HG02571 (cell line): Measurements from ENCODE around the gene ACTR6.
"Not testable (repeated sequence)": the region's sequence is repeated elsewhere in the genome, so short reads cannot be mapped to it uniquely, and the experiment has no call there.

Experiments used
- ATAC-seq: cut with Tn5 transposase; IDR thresholded peaks from one replicate; pipeline ENCODE4 v1.9.1; 2021; ENCODE audit warnings: mild to moderate bottlenecking, moderate library complexity; ENCODE audit not compliant: unreplicated experiment

ACTR6 gene

DNA sequence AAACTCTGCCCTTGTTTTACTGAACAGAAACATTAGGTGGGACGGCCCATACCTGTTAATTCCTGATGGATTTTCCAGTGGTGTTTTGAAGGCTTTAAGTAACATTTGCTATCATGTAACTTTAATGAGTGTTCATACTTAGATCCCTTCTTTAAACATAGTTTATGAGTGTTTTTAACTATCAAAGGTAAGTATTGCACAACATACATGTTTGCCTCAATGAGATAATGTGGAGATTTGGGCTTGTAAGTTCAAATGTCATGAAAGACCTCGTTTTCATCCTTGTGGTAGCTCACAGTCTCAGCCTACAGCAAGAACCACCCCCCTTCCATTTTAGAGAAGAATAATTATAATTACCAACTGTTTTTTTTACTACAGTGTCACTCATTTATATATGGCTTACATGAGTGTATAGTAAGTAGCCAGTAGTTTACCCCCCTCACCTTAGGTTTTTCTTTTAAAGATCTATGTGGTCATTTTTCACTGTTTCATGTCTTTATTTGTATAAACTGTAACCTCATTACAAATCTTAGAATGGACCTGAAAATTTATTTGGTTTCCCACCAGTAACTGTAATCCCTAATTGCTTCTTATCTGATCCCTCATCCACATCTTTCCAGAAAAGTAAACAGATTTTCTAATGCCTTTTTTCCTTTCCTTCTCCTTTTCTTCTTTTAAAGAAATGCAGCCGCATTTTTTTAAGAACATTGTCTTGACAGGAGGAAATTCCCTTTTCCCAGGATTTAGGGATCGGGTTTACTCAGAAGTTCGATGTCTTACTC, 18.9 kb downstream of the ACTR6 start:
- no peak for ATAC-seq

DNA sequence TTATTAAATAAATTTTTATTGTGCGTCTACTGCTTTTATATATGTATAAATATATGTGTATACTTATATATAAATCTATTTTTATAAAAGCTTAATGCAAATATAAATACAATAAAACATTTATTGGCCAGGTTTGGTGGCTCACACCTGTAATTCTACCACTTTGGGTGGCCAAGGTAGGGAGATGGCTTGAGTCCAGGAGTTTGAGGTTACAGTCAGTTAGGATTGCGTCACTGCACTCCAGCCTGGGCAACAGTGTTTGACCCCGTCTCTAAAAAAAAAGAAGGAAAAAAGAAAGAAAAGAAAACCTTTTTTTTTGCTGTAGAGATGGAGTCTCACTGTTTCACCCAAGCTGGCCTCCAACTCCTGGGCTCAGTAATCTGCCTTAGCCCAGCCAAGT, 20.9 kb downstream of the ACTR6 start:
- ATAC-seq, result no peak

DNA sequence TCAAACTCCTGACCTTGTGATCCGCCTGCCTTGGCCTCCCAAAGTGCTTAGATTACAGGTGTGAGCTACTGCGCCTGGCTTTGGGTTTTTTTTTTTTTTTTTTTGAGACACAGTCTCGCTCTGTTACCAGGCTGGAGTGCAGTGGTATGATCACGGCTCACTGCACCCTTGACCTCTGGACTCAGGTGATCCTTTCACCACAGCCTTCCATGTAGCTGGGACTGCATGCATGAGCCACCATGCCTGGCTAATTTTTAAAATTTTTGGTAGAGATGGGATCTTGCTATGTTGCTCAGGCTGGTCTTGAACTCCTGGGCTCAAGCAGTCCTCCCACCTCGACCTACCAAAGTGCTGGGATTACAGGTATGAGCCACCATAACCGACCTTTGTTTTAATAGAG, 21.6 kb downstream of the ACTR6 start:
- not testable (repeated sequence) for ATAC-seq

DNA sequence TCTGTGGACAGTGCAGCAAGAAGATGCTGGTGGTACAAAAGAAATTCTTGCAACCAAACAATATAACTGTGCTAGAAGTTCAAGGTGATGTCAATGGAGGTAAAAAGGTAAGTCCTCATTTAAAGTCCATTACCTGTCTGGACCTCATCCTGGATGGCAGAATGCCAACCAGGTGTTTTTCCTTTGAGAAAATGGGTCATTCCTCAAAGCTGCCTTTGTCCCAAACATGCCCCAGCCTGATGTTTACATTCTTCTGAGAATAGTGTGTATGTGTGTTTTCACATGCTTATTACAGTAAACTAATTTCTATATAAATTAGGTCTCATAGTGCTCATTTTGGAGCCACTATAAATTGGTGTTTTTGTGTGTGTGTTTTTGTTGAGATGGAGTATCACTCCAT, 24.9 kb downstream of the ACTR6 start:
- ATAC-seq, result no peak

DNA sequence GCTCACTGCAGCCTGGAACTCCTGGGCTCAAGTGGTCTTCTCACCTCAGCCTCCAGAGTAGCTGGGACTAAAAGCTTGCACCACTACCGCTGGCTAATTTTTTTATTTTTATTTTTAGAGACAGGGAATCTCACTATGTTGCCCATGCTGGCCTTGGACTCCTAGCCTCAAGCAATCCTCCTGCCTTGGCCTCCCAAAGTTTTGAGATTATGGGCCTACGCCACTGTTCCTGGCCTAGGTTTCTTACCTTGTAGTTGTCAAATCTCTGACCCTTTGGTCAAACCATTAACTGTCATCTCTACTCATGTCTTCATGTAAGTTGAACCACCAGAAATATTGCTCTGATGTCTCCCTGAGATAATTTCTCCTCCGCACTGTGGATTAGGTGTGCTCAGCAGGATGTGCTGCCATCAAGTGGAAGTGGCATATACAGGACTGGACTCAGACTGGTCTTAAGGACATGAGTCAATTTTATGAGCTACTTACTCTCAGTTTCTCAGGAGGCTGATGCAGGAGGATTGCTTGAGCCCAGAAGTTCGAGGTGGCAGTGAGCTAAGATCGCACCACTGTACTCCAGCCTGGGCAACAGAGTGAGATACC, 28.5 kb downstream of the ACTR6 start:
- ATAC-seq, result no peak

DNA sequence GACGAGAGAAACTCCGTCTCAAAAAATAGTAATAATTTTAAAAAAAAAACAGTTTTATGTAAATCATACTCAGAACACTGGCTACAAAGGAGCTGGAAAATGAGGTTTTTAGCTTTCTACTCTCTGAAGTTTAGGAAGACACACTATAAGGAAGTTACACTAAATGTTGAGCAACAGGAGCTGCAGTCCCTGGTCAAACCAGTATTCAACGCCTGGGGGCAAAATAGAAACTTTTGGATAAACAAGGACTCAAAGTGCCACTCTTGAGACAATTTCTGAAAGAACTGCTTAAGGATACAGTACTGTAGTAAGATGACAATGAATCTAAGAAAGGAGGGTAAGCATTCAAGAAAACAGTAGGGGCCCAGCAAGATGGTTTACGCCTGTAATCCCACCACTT, 29.3 kb downstream of the ACTR6 start:
- ATAC-seq, result no peak

DNA sequence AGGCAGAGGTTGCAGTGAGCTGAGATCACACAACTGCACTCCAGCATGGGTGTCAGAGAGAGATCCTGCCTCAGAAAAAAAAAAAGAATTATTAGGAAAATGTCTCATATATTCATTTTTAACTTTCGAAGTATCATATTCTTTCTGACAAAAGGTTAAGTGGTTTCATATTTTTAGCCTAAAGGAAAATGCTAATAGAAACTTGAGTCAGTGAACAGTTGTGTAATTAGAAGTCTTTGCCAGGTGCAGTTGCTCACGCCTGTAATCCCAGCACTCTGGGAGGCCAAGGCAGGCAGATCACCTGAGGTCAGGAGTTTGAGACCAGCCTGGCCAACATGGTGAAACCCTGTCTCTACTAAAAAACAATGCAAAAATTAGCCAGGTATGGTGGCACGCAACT, 31.3 kb downstream of the ACTR6 start:
- ATAC-seq, result not testable (repeated sequence)

DNA sequence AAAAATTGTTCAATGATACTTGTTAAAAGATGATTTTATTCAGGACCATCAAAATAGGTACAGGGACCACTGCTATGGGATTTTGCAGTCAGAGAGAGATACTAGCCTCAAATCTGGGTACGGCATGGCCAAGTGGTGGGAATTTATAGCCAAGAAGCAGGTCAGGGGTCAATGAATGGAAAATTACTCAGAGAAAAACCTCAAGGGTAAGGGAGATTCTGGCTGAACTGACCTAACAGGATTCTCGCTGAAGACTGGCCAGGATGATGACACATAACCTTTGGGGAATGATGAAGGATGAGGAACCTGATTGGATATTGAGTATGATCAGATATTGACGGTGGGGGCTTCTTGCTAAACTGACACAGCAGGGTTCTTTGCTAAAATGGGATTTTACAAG, 33.6 kb downstream of the ACTR6 start:
- ATAC-seq, result no peak

DNA sequence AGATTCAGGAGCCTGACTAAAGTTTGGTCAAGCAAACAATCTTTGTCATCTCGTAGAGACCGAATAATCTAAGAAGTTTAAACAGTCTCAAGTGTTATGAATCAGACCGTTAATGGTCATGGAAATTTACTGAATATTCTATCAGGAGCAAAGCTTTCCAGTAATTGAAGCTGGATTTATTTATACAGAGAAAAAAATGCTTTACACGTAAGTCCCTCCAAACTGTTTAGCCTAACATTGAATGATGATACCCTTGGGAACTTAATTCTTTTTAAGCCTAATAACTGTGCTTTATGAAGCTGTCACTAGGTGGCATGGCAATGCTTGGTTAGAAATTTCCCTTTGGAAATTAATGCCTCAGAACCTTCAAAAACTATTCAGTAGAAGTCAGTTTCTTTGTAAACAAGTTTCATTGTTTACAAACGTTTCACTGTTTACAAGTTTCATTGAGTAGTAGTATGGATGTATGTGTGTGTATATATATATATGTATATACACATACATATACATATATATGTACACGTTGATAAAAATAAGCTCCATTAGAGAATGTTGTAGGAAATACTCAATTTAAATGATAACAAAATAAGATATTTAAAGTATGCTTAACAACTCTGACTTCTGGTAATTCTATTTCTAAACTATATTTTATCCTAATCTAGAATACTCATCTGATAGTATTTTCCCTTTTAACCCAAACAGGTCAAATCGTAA, 34.1 kb downstream of the ACTR6 start:
- no peak for ATAC-seq

DNA sequence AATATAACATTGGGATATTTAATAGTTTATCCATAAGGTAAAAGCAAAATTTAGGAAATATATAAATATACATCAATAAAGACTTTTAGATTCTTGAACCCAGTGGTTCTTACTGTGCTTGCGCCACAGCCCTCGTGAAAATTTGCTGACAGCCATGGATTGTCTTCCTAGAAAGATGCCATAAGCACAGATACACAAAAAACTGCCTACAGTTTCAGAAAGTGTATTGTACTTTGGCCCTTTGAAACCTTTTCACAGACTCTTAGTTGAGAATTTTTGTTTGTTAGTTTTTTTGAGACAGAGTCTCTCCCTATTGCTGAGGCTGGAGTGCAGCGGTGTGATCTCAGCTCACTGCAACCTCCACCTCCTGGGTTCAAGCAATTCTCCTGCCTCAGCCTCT, 38.2 kb downstream of the ACTR6 start:
- no peak for ATAC-seq

DNA sequence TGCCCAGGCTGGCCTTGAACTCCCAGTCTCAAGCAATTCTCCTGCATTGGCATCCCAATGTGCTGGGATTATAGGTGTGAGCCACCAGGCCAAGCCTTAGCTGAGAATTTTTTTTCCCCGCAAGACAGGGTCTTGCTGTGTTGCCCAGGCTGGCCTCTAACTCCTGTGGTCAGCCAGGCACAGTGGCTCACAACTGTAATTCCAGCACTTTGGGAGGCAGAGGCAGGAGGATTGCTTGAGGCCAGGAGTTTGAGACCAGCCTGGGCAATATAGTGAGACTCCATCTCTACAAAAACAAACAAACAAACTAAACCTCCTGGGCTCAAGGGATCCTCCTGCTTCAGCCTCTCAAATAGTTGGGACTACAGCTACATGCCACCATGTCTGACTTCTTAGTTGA, 39.0 kb downstream of the ACTR6 start:
- no peak for ATAC-seq

DNA sequence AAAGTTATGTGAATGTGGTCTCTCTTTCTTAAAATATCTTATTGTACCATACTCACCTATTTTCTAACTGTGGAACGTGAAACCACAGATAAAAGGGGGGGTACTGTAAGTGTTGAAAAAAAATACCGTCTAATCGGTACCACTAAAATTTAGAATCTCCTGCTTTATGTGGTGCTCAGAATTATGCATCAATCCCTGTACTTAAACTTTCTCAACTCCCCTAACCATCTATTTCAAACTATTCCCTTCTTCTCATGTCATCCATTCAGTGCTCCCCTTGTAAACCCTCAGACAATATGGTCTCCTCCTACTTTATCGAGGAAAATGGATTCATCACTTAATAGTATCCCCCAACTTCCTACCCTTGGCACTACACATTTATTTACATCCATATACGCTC, 42.5 kb downstream of the ACTR6 start:
- ATAC-seq, result no peak

DNA sequence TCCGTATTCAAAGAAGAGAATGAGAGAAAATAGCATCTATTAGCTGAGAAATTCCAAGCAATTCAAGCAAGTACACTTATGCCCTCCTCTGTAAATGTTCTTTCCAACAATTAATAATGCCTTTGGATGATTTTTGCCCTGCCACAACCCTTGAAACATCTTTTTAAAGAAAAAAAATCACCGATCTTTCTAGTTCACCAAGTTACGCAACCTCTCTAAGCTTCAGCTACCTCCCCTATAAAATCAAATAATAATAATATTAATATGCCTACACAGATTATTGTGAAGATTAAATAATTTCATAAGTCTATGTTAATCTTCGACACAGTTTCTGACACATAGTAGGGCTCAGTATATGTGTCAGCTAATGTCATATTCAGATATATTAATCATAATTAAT, 47.1 kb downstream of the ACTR6 start:
- ATAC-seq, result no peak

DNA sequence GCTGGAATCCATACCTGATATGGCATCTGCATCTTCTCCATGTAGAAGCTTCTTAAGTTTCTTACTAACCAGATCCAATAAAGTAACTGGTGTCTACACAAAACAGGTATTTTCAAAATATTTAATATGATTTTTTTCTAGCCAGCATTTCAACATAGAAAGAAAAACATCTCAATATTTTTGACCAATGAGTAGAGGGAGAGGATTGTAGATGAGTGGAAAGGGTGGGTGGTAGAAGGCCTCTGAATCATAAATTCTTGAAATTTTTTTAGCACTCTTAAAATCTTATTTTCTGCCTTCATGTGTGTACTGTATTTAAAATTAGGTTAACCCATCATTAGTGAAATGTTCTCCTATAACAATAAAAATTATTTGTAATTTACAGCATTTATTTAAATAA, 48.3 kb downstream of the ACTR6 start:
- ATAC-seq, result no peak

DNA sequence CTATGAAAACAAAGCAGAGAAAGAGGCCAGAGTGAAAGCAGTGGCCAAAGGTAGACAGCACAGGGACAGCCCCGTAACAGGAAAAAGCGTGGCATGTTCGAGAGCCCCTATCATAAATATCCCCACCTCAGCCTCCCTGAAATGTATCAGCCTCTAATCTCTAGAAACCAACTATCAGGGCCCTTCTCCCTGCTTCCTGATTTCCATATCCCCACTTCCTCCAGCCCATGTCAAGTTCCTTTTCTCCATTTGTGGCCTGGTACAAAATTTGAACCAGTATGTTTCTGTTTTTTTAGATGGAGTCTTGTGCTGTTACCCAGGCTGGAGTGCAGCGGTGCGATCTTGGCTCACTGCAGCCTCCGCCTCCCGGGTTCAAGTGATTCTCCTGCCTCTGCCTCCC, 49.3 kb downstream of the ACTR6 start:
- ATAC-seq, result no peak

DNA sequence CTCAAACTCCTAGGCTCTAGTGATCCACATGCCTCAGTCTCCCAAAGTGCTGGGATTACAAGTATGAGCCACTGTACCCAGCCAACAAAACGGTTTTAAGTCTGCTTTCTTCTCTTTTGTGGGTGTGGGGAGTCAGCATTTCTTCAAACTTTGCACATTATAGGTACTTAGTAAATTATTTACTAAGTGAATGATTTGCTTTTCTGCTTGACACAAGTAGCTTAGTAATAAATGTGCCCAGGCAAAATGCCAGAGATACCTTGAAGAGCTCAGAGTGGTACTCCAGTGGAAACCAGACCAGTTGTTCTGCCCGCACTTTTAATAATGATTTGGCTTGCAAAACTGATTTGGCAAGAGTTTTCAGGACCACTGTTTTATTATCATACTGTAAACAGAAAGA, 51.3 kb downstream of the ACTR6 start:
- ATAC-seq, result no peak

DNA sequence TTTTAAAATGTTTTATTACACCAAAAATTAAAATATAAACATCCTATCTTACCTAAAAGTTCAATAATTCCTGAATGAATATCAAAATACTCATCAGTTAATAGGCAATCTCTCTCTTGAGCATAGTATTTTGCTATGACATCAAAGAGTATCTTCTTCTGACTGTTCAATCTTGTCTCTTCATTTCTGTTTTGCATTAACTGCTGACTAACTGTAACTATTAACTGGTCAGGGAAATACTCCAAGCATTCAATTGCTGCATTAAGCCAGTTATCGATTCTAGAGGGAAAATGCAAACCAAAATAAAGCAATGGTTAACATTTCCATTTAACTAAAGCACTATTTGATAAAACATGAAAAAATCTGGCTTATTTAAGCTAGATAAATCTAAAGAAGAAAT, 52.8 kb downstream of the ACTR6 start:
- no peak for ATAC-seq

DNA sequence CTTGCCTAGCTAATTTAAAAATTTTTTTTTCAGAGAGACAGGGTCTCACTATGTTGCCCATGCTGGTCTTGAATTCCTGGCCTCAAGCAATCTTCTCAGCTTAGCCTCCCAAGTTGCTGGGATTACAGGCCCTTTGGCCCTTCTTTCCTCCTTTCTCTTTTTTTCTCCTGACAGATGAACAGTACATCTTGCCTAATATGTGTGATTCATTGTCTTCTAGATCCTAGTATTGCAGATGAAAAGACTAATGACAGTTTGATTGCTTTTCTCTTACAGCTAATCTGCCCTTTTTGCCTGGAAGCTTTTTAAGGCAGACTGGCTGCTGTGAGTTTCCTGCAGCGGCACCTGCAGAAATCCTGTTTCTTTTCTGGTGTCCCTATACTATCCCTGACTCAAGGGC, 54.3 kb downstream of the ACTR6 start:
- ATAC-seq, result no peak

DNA sequence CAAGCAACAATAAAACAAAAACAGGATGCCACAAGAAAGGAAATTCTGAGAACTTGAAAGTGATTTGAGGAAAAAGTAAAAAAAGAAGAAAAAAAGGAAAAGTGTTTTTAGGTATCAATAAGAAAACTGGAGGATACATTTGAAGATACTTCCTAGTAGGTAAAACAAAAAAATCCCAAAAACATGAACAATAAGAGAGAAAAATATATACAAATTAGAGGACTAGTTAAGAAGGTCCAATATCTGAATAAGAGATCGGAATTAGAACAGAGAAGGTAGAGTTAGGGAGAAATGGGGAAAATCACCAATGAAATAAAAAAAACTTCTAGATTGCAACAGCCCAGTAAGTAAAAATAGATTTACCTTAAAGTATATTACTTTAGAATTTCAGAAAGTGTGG, 57.5 kb downstream of the ACTR6 start:
- ATAC-seq, result no peak

DNA sequence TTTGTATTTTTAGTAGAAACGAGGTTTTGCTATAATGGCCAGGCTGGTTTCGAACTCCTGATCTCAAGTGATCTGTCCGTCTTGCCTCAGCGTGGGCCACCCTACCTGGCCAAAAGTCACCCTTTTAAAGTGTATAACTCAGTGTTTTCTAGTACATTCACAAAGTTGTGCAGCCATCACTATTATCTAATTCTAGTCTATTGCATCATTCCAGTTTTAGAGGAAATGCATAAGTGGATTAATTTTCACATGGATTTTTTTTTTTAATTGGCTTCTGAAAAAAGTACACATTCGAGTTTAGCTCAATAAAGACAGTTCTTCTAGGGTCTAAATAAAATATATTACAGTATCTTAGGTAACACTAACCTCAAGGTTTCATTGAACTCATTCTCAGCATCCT, 62.5 kb downstream of the ACTR6 start:
- ATAC-seq, result no peak

DNA sequence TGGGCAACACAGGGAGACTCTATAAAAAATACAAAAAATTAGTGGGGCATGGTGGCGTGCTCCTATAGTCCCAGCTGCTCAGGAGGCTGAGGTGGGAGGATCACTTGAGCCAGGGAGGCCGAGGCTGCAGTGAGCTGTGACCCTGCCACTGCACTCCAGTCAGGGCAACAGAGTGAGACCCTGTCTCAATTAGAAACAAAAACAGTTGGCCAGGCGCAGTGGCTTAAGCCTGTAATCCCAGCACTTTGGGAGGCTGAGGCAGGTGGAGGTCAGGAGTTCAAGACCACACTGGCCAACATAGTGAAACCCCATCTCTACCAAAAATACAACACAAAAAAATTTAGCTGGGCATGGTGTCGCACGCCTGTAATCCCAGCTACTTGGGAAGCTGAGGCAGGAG, 64.5 kb downstream of the ACTR6 start:
- not testable (repeated sequence) for ATAC-seq
